ENCODE measurements around the gene ZNF84. TPM values are rescaled to one million over a fixed set of nuclear protein-coding genes. Genes with fewer than 3 reads are reported as not detected.
A peak's percentile ranks its signal among the peaks of the same experiment; 100 is the strongest.

The ZNF84 gene
- total RNA-seq, 1 donor from 2014 or later, result 33.7 TPM

- H3K4me3 ChIP-seq (ENCODE audit: insufficient read depth, low read depth, low read length), result no peak overlapping the region
- no peak overlapping the region for H3K4me3 Mint-ChIP-seq (ENCODE audit: unreplicated experiment)
- TF ChIP-seq EZH2 (IDR thresholded peaks at IDR 0.05; ENCODE audit: insufficient read depth, low read length), result no peak
- no peak for TF ChIP-seq CTCF (IDR thresholded peaks at IDR 0.05; ENCODE audit: insufficient read depth, low read depth, low read length)
- no peak overlapping the region for H3K27ac Mint-ChIP-seq (ENCODE audit: unreplicated experiment)
- no peaks in the 10 kb centered on the region for H3K4me1 ChIP-seq (ENCODE audit: insufficient read depth, low read length)
- H3K9me3 Mint-ChIP-seq (ENCODE audit: unreplicated experiment), result peaks cover 86% of the 10 kb centered on the region
- no peaks in the 10 kb centered on the region for H3K4me1 Mint-ChIP-seq (ENCODE audit: low read depth, unreplicated experiment)
- peaks cover 29% of the 10 kb centered on the region for H3K36me3 ChIP-seq (ENCODE audit: insufficient read depth, low read length)
- peaks cover 79% of the 10 kb centered on the region for H3K9me3 ChIP-seq (ENCODE audit: insufficient read depth, low read depth, low read length)
- H2AFZ ChIP-seq (ENCODE audit: low read depth, low read length), result no peak overlapping the region
- H3K27ac ChIP-seq (ENCODE audit: low read depth, low read length), result no peak overlapping the region
- H4K20me1 ChIP-seq (ENCODE audit: insufficient read depth, low read length), result no peaks in the 10 kb centered on the region
- H3K36me3 Mint-ChIP-seq (ENCODE audit: low read depth, unreplicated experiment), result peaks cover 78% of the 10 kb centered on the region
- H3K9ac ChIP-seq (ENCODE audit: low read length), result no peak overlapping the region
- H3K79me2 ChIP-seq (ENCODE audit: insufficient read depth, low read length), result no peaks in the 10 kb centered on the region
- H3K4me2 ChIP-seq (ENCODE audit: low read length), result no peak overlapping the region
- H3K27me3 ChIP-seq (ENCODE audit: insufficient read depth, low read length), result no peaks in the 10 kb centered on the region
- H3K27me3 Mint-ChIP-seq (ENCODE audit: low read depth, unreplicated experiment), result no peaks in the 10 kb centered on the region
- FAIRE-seq (peak; percentile 13), DNase-seq (ENCODE audit: low read depth) (no peak)
Measured at GRCh38 chr12:133058203-133059113, 21.1 kb downstream of the ZNF84 start.

- Mint-ChIP-seq H3K27me3 (ENCODE audit: low read depth, unreplicated experiment) (no peaks in the 10 kb centered on the region), H3K36me3 (ENCODE audit: low read depth, unreplicated experiment) (peaks cover 65% of the 10 kb centered on the region)
Measured at GRCh38 chr12:133061954-133062353, 24.6 kb downstream of the ZNF84 start.

More at GRCh38 chr12:133061954-133062353, 24.6 kb downstream of the ZNF84 start:
- H3K4me2 ChIP-seq (ENCODE audit: low read length), result no peak overlapping the region
- H3K27me3 ChIP-seq (ENCODE audit: insufficient read depth, low read length), result no peaks in the 10 kb centered on the region
- H3K9me3 Mint-ChIP-seq (ENCODE audit: unreplicated experiment), result peaks cover 92% of the 10 kb centered on the region
- peaks cover 16% of the 10 kb centered on the region for H3K36me3 ChIP-seq (ENCODE audit: insufficient read depth, low read length)
- TF ChIP-seq EZH2 (IDR thresholded peaks at IDR 0.05; ENCODE audit: insufficient read depth, low read length) (no peak), CTCF (IDR thresholded peaks at IDR 0.05; ENCODE audit: insufficient read depth, low read depth, low read length) (no peak)
- no peaks in the 10 kb centered on the region for H4K20me1 ChIP-seq (ENCODE audit: insufficient read depth, low read length)
- DNase-seq (ENCODE audit: low read depth), result no peak
- H3K79me2 ChIP-seq (ENCODE audit: insufficient read depth, low read length), result no peaks in the 10 kb centered on the region
- H3K4me1 ChIP-seq (ENCODE audit: insufficient read depth, low read length), result no peaks in the 10 kb centered on the region
- no peak overlapping the region for H2AFZ ChIP-seq (ENCODE audit: low read depth, low read length)
- peaks cover 87% of the 10 kb centered on the region for H3K9me3 ChIP-seq (ENCODE audit: insufficient read depth, low read depth, low read length)
- H3K9ac ChIP-seq (ENCODE audit: low read length), result no peak overlapping the region
- H3K4me3 Mint-ChIP-seq (ENCODE audit: unreplicated experiment), result no peak overlapping the region
- FAIRE-seq, result no peak
- no peak overlapping the region for H3K27ac Mint-ChIP-seq (ENCODE audit: unreplicated experiment)
- no peak overlapping the region for H3K27ac ChIP-seq (ENCODE audit: low read depth, low read length)
- no peaks in the 10 kb centered on the region for H3K4me1 Mint-ChIP-seq (ENCODE audit: low read depth, unreplicated experiment)
- no peak overlapping the region for H3K4me3 ChIP-seq (ENCODE audit: insufficient read depth, low read depth, low read length)
